C4-2B (cell line): ENCODE measurements around the gene ZNF521.

ENCODE experiments used
- ZFX ChIP-seq: fragments of 450-650 bp; IDR thresholded peaks from 2 replicates; pipeline ENCODE4 v1.6.1; 2017
- TF ChIP-seq, protein P1 (sequence below): fragments of 450-650 bp; conservative IDR thresholded peaks from 2 replicates; pipeline ENCODE4 v1.5.1; 2017; ENCODE audit warnings: mild to moderate bottlenecking

DNA sequence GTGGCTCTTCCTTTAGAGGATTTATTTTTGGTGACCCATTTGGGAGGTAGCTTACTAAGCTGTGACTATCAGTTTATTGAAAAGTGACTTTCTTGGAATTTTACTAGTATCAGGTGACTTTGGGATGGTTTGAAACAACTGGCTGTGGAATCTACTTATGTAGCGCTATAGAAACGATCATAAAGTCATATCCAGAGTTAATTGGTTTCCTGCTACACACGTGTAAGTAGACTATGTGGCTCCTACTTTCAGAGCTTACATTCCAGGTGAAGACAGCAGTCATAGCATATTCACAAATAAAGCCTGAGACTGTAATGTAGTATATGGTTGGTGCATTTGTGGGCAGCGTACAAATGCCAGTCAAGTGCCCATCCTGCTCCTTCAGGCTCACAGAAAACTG lies 308.9 kb downstream of the ZNF521 start:
- TF ChIP-seq, protein P1, sequence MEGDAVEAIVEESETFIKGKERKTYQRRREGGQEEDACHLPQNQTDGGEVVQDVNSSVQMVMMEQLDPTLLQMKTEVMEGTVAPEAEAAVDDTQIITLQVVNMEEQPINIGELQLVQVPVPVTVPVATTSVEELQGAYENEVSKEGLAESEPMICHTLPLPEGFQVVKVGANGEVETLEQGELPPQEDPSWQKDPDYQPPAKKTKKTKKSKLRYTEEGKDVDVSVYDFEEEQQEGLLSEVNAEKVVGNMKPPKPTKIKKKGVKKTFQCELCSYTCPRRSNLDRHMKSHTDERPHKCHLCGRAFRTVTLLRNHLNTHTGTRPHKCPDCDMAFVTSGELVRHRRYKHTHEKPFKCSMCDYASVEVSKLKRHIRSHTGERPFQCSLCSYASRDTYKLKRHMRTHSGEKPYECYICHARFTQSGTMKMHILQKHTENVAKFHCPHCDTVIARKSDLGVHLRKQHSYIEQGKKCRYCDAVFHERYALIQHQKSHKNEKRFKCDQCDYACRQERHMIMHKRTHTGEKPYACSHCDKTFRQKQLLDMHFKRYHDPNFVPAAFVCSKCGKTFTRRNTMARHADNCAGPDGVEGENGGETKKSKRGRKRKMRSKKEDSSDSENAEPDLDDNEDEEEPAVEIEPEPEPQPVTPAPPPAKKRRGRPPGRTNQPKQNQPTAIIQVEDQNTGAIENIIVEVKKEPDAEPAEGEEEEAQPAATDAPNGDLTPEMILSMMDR: no peak
- no peak for TF ChIP-seq ZFX
